H9 (cell line): ENCODE results near the gene PLB1. TPM values are rescaled to one million over a fixed set of nuclear protein-coding genes. Genes with fewer than 3 reads are reported as not detected.

Experiments
- DNase-seq: peaks from one replicate; pipeline ENCODE4 v3.0.0-alpha.2; 2017
- H2AFZ ChIP-seq: one replicate; pipeline ENCODE4 v1.6.1; 2013; ENCODE audit warnings: mild to moderate bottlenecking, low read length, control low read depth, moderate library complexity
- H2AK5ac ChIP-seq: 2 replicates; pipeline ENCODE4 v1.6.1; 2013; ENCODE audit warnings: low read length, control low read depth, mixed read lengths; ENCODE audit not compliant: insufficient read length
- H2BK120ac ChIP-seq: one replicate; pipeline ENCODE4 v1.6.1; 2013; ENCODE audit warnings: low read depth, mild to moderate bottlenecking, low read length, control low read depth, inconsistent platforms; ENCODE audit not compliant: poor library complexity, severe bottlenecking
- H2BK12ac ChIP-seq: 2 replicates; pipeline ENCODE4 v1.6.1; 2013; ENCODE audit warnings: low read length, control low read depth, mixed read lengths, low read depth; ENCODE audit not compliant: insufficient read length
- H2BK15ac ChIP-seq: 2 replicates; pipeline ENCODE4 v1.6.1; 2013; ENCODE audit warnings: low read depth, low read length, control low read depth
- H2BK20ac ChIP-seq: one replicate; pipeline ENCODE4 v1.6.1; 2013; ENCODE audit warnings: low read depth, mild to moderate bottlenecking, low read length, control low read depth, inconsistent platforms; ENCODE audit not compliant: poor library complexity, severe bottlenecking
- H2BK5ac ChIP-seq: 2 replicates; pipeline ENCODE4 v1.6.1; 2013; ENCODE audit warnings: low read length, control low read depth, mixed read lengths; ENCODE audit not compliant: insufficient read length
- H3K14ac ChIP-seq: 2 replicates; pipeline ENCODE4 v1.6.1; 2013; ENCODE audit warnings: low read length, control low read depth; ENCODE audit not compliant: insufficient read depth
- H3K18ac ChIP-seq: 2 replicates; pipeline ENCODE4 v1.6.1; 2013; ENCODE audit warnings: low read depth, mild to moderate bottlenecking, mixed read lengths, low read length, control low read depth; ENCODE audit not compliant: insufficient read length
- H3K23ac ChIP-seq: 2 replicates; pipeline ENCODE4 v1.6.1; 2013; ENCODE audit warnings: low read length, control low read depth, mixed read lengths, low read depth; ENCODE audit not compliant: insufficient read length
- H3K23me2 ChIP-seq: 2 replicates; pipeline ENCODE4 v1.6.1; 2013; ENCODE audit warnings: low read depth, mild to moderate bottlenecking, mixed read lengths, low read length, control low read depth; ENCODE audit not compliant: insufficient read length, poor library complexity, severe bottlenecking
- H3K27ac ChIP-seq: 2 replicates; pipeline ENCODE4 v1.5.1; 2013; ENCODE audit warnings: low read length, control low read depth, mixed read lengths, low read depth; ENCODE audit not compliant: insufficient read length
- H3K27me3 ChIP-seq: 2 replicates; pipeline ENCODE4 v1.6.1; 2013; ENCODE audit warnings: low read length, control low read depth, inconsistent platforms; ENCODE audit not compliant: insufficient read depth
- H3K4ac ChIP-seq: 2 replicates; pipeline ENCODE4 v1.6.1; 2013; ENCODE audit warnings: low read depth, mild to moderate bottlenecking, control low read depth, inconsistent platforms, low read length, moderate library complexity
- H3K4me1 ChIP-seq: 2 replicates; pipeline ENCODE4 v1.6.1; 2013; ENCODE audit warnings: low read length, control low read depth, inconsistent platforms; ENCODE audit not compliant: insufficient read depth
- H3K4me2 ChIP-seq: 2 replicates; pipeline ENCODE4 v1.6.1; 2013; ENCODE audit warnings: low read length, control low read depth, mixed read lengths; ENCODE audit not compliant: insufficient read length, insufficient read depth
- H3K56ac ChIP-seq: 2 replicates; pipeline ENCODE4 v1.6.1; 2013; ENCODE audit warnings: low read depth, mild to moderate bottlenecking, mixed read lengths, low read length, control low read depth; ENCODE audit not compliant: insufficient read length
- H3K79me1 ChIP-seq: 2 replicates; pipeline ENCODE4 v1.6.1; 2013; ENCODE audit warnings: low read depth, mild to moderate bottlenecking, moderate library complexity, low read length, control low read depth, inconsistent platforms; ENCODE audit not compliant: insufficient read depth, poor library complexity, severe bottlenecking
- H3K79me2 ChIP-seq: 2 replicates; pipeline ENCODE4 v1.6.1; 2013; ENCODE audit warnings: low read length, control low read depth, inconsistent platforms; ENCODE audit not compliant: insufficient read depth
- H3K9ac ChIP-seq: 2 replicates; pipeline ENCODE4 v1.6.1; 2013; ENCODE audit warnings: low read length, control low read depth, mixed read lengths; ENCODE audit not compliant: insufficient read length; ENCODE audit errors: extremely low read depth
- H3K9me3 ChIP-seq: one replicate; pipeline ENCODE4 v1.6.1; 2013; ENCODE audit warnings: low read depth, low read length, inconsistent platforms; ENCODE audit not compliant: control insufficient read depth
- H3T11ph ChIP-seq: one replicate; pipeline ENCODE4 v1.6.1; 2013; ENCODE audit warnings: mild to moderate bottlenecking, low read length, control low read depth, inconsistent platforms
- H4K20me1 ChIP-seq: one replicate; pipeline ENCODE4 v1.6.1; 2013; ENCODE audit not compliant: control insufficient read depth, insufficient read length, insufficient read depth
- H4K5ac ChIP-seq: 2 replicates; pipeline ENCODE4 v1.6.1; 2013; ENCODE audit warnings: low read depth, mild to moderate bottlenecking, mixed read lengths, low read length, control low read depth; ENCODE audit not compliant: insufficient read length
- H4K8ac ChIP-seq: replicated peaks from 2 replicates; pipeline ENCODE4 v1.6.1; 2013; ENCODE audit warnings: low read length, control low read depth, mixed read lengths, low read depth; ENCODE audit not compliant: insufficient read length
- H4K91ac ChIP-seq: 2 replicates; pipeline ENCODE4 v1.6.1; 2013; ENCODE audit warnings: low read depth, mild to moderate bottlenecking, moderate library complexity, mixed read lengths, low read length, control low read depth; ENCODE audit not compliant: insufficient read length
- H3K27ac Mint-ChIP-seq, 3 experiments: 2 replicates in 2 of 3; 3 replicates in 1 of 3; pipeline ENCODE4 v1.8.0; 2020 to 2021; ENCODE audit warnings: mixed read lengths in 3 of 3, mild to moderate bottlenecking in 1 of 3, moderate library complexity in 1 of 3
- H3K27me3 Mint-ChIP-seq: 2 replicates; pipeline ENCODE4 v1.8.0; 2021; ENCODE audit warnings: low read depth, mild to moderate bottlenecking, moderate library complexity, mixed read lengths
- H3K36me3 Mint-ChIP-seq, 3 experiments: 2 replicates in 2 of 3; 3 replicates in 1 of 3; pipeline ENCODE4 v1.8.0; 2020 to 2021; ENCODE audit warnings: low read depth in 3 of 3, mixed read lengths in 3 of 3; ENCODE audit not compliant: insufficient read depth in 1 of 3
- H3K4me1 Mint-ChIP-seq, 2 experiments: 2 replicates each; pipeline ENCODE4 v1.8.0; 2020; ENCODE audit warnings: mixed read lengths in 2 of 2
- H3K4me3 Mint-ChIP-seq, 2 experiments: 2 replicates in 1 of 2; 3 replicates in 1 of 2; pipeline ENCODE4 v1.8.0; 2020 to 2021; ENCODE audit warnings: mild to moderate bottlenecking in 2 of 2, mixed read lengths in 2 of 2, moderate library complexity in 1 of 2
- H3K9me3 Mint-ChIP-seq, 2 experiments: 2 replicates in 1 of 2; 3 replicates in 1 of 2; pipeline ENCODE4 v1.8.0; 2020; ENCODE audit warnings: mild to moderate bottlenecking in 2 of 2, mixed read lengths in 2 of 2, moderate library complexity in 1 of 2
- CTCF ChIP-seq: fragments of 200-600 bp; sonication (generic); conservative IDR thresholded peaks from 3 replicates; pipeline ENCODE4 v1.8.0; 2021; ENCODE audit warnings: antibody characterized with exemption, mild to moderate bottlenecking
- WGBS: extraction: QIAGEN DNeasy Blood & Tissue Kit; methylation state at CpG from one replicate; pipeline ENCODE4 v1.1.7; 2013; ENCODE audit warnings: missing lambda C conversion rate, low lambda C conversion rate, mixed read lengths; ENCODE audit not compliant: insufficient read length; ENCODE audit errors: extremely low coverage; 5-methylcytosine and 5-hydroxymethylcytosine counted together
- total RNA-seq: library from RNA; stranded (reverse); gene quantifications from 2 replicates; pipeline ENCODE4 v1.2.1, GENCODE V29; 2021

PLB1 gene
- total RNA-seq, 1 experiment from 2014 or later, result not detected

GRCh38 chr2:28600181-28600580, 104.3 kb downstream of the PLB1 start:
- H3K27ac Mint-ChIP-seq, result no peak overlapping the region
- Histone ChIP-seq H3K27me3 (no peaks in the 10 kb centered on the region), H2BK15ac (no peak overlapping the region), H2BK5ac (no peak overlapping the region), H4K91ac (no peak overlapping the region), H3K14ac (no peak overlapping the region), H2AK5ac (no peak overlapping the region), H3K23ac (no peak overlapping the region), H4K8ac (no peak overlapping the region), H3K79me1 (no peaks in the 10 kb centered on the region), H3K23me2 (no peaks in the 10 kb centered on the region), H3K9ac (no peak overlapping the region), H3K4me1 (no peaks in the 10 kb centered on the region), H3K4ac (no peak overlapping the region), H3K79me2 (no peaks in the 10 kb centered on the region), H3K18ac (no peak overlapping the region), H4K5ac (no peak overlapping the region), H2BK120ac (no peak overlapping the region), H2AFZ (no peak overlapping the region), H3K9me3 (no peaks in the 10 kb centered on the region), H4K20me1 (no peaks in the 10 kb centered on the region), H2BK12ac (no peak overlapping the region), H3T11ph (no peak overlapping the region), H3K27ac (no peak overlapping the region), H3K56ac (no peak overlapping the region), H3K4me2 (no peak overlapping the region), H2BK20ac (no peak overlapping the region)
- DNase-seq, result no peak
- WGBS, result no CpG with 5 or more reads among the region's 5 CpGs
- no peaks in the 10 kb centered on the region for H3K9me3 Mint-ChIP-seq
- no peaks in the 10 kb centered on the region; a peak in 1 of 7 replicates for H3K36me3 Mint-ChIP-seq
- H3K4me1 Mint-ChIP-seq, result peaks cover 8 to 12% of the 10 kb centered on the region in 2 experiments
- no peak overlapping the region for H3K4me3 Mint-ChIP-seq
- no peaks in the 10 kb centered on the region; the same call in 1 of the 2 replicates for H3K27me3 Mint-ChIP-seq
- TF ChIP-seq CTCF, result no peak
